Measurements from ENCODE around the gene NR1H3.

- TF ChIP-seq CTCF (IDR thresholded peaks at IDR 0.05) (no peak), POLR2AphosphoS5 (IDR thresholded peaks at IDR 0.05) (no peak), POLR2A (IDR thresholded peaks at IDR 0.05) (no peak)
Observed at GRCh38 chr11:47260366-47260765, 2.6 kb downstream of the NR1H3 start.
